AG04450 (cell line): ENCODE results near the gene GLIS1. TPM values are rescaled to one million over a fixed set of nuclear protein-coding genes. Genes with fewer than 3 reads are reported as not detected.
"Not testable (repeated sequence)": the region's sequence is repeated elsewhere in the genome, so short reads cannot be mapped to it uniquely, and the experiment has no call there.

Source experiments
- CTCF ChIA-PET: fragments of 300-600, 350-600 bp; formaldehyde crosslinking; extraction: SDS; loops from one replicate; lab custom pipeline; 2022; ENCODE audit warnings: antibody characterized with exemption, inconsistent platforms; lab: Charles Lee
- POLR2A ChIA-PET: fragments of 350-600 bp; formaldehyde crosslinking; extraction: SDS; loops from one replicate; lab custom pipeline; 2021; ENCODE audit warnings: antibody characterized with exemption, inconsistent platforms; lab: Yijun Ruan, JAX
- DNase-seq: peaks from one replicate; pipeline ENCODE4 v3.0.0-alpha.2; 2011; ENCODE audit warnings: low read depth, low spot score
- H3K27ac ChIP-seq: one replicate; pipeline ENCODE4 v1.5.1; 2012; ENCODE audit warnings: low read depth, low read length, control low read depth
- H3K27me3 ChIP-seq: one replicate; pipeline ENCODE4 v1.6.0; 2012; ENCODE audit warnings: low read length; ENCODE audit not compliant: control insufficient read depth, insufficient read depth
- H3K4me3 ChIP-seq: 2 replicates; pipeline ENCODE4 v1.5.1; 2011; ENCODE audit warnings: mild to moderate bottlenecking, low read depth, low read length, control low read depth
- H3K9me3 ChIP-seq: 2 replicates; pipeline ENCODE4 v1.5.1; 2012; ENCODE audit warnings: low read length; ENCODE audit not compliant: control insufficient read depth, insufficient read depth
- CTCF ChIP-seq: IDR thresholded peaks from 2 replicates; pipeline ENCODE4 v1.5.1; 2011; ENCODE audit warnings: low read depth, low read length, control low read depth, inconsistent platforms
- polyA plus RNA-seq: library from polyadenylated mRNA; depleted of rRNA; stranded (reverse); fragments of >200 nt; gene quantifications from 2 replicates; pipeline ENCODE4 v1.2.3, GENCODE V29; 2011

The GLIS1 gene
- polyA plus RNA-seq, 1 experiment = 0.77 TPM

DNA sequence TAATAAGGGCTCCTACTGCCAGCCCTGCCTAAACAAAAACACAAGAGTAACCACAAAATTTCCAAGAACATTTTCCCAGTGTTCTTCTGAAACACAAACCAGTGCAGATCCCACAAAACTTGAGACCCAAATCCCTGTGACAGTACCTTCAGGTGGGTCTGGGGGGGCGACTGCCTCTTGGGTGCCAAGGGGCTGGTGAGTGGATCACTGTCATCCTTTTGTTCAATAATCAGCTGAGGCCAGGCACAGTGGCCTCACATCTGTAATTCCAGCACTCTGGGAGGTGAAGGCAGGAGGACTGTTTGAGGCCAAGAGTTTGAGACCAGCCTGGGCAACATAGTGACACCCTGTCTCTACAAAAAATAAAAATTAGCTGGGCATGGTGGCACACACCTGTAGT is 87.6 kb downstream of the GLIS1 start:
- Histone ChIP-seq H3K27ac (no peak overlapping the region), H3K27me3 (no peaks in the 10 kb centered on the region), H3K4me3 (no peak overlapping the region), H3K9me3 (no peaks in the 10 kb centered on the region)
- no peak for DNase-seq
- POLR2A ChIA-PET = no interaction called here
- CTCF ChIA-PET = no interaction called here
- no peak for TF ChIP-seq CTCF

DNA sequence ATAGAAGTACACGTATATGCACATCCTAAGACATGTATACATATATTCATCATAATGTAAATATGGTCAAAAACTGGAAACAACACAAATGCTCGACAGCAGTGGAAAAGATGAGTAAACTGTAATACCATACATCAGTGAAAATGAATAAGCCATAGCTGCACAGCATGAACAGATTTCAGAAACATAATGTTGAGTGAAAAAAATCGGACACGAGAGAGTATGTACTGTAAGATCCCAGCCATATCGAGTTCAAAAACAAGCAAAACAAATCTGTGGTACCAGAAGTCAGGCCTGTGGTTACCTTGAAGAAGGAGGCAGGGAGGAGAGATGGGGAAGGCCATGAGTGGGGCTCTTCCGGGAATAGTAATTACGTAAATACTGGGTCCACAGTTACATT is 90.4 kb downstream of the GLIS1 start:
- TF ChIP-seq CTCF = no peak
- CTCF ChIA-PET = no interaction called here
- Histone ChIP-seq H3K27ac (no peak overlapping the region), H3K9me3 (no peaks in the 10 kb centered on the region), H3K27me3 (no peaks in the 10 kb centered on the region), H3K4me3 (no peak overlapping the region)
- DNase-seq = no peak
- POLR2A ChIA-PET = no interaction called here

DNA sequence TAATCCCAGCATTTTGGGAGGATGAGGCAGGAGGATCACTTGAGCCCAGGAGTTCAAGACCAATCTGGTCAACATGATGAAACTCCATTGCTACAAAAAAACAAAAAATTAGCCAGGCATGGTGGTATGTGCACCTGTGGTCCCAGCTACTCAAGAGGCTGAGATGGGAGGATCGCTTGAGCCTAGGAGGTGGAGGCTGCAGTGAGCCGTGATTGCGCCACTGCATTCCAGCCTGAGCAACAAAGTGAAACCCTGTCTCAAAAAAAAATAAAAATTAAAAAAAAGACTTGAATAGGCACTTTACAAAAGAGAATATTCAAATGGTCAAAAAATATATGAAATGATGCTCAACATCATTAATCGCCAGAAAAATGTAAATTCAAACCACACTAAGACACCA is 91.0 kb downstream of the GLIS1 start:
- POLR2A ChIA-PET, H3K4me3 ChIP-seq, H3K27me3 ChIP-seq, DNase-seq, H3K9me3 ChIP-seq, H3K27ac ChIP-seq, CTCF ChIA-PET: not testable (repeated sequence)

DNA sequence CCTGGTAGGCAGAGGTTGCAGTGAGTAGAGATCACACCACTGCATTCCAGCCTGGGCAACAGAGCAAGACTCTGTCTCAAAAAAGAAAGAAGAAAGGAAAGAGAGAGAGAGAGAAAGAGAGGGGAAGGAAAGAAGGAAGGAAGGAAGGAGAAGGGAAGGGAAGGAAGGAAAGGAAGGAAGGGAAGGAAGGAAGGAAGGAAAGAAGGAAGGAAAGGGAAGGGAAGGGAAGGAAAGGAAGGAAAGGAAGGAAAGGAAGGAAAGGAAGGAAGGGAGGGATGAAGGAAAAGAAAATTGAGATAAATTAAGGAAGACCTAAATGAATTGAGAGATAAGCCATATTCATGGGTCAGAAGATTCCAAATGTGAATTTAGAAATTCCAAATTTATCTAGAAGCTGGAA is 92.2 kb downstream of the GLIS1 start:
- ChIA-PET CTCF (no interaction called here), POLR2A (no interaction called here)
- H3K27ac ChIP-seq = no peak overlapping the region
- no peak for TF ChIP-seq CTCF
- H3K9me3 ChIP-seq = no peaks in the 10 kb centered on the region
- no peak for DNase-seq
- H3K27me3 ChIP-seq = no peaks in the 10 kb centered on the region
- H3K4me3 ChIP-seq = no peak overlapping the region

DNA sequence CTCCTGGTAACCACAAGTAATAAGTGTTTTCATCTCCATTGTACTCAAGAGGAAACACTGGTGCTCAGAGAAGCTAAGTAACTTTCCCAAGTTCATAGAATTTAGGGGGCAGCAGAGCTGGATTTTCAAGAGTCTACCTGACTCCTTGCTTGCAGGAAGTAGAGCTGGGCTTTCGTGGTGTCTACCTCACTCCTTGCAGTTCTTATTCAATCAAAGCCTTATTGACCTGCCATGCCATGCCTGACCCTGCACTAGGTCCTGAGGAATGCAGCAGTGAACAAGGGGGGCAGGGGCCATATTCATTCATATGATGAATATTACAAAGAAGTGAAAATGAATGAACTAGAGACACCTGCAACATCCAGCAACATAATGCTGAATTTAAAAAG is 93.3 kb downstream of the GLIS1 start:
- H3K4me3 ChIP-seq = no peak overlapping the region
- H3K9me3 ChIP-seq = no peaks in the 10 kb centered on the region
- CTCF ChIA-PET = no interaction called here
- no peak for DNase-seq
- no peaks in the 10 kb centered on the region for H3K27me3 ChIP-seq
- no peak for TF ChIP-seq CTCF
- POLR2A ChIA-PET = no interaction called here
- no peak overlapping the region for H3K27ac ChIP-seq
